CD14-positive monocyte (primary cell): ENCODE data around the gene SYP. TPM values are rescaled to one million over a fixed set of nuclear protein-coding genes. Genes with fewer than 3 reads are reported as not detected.

Source experiments
- DNase-seq, 3 donors: peaks; one replicate each; pipeline ENCODE4 v3.0.0-alpha.2; 2011 to 2022
- H2AFZ ChIP-seq: 2 replicates; pipeline ENCODE4 v1.6.0; 2012; ENCODE audit warnings: mild to moderate bottlenecking, low read depth, low read length, inconsistent platforms; ENCODE audit not compliant: insufficient read depth, poor library complexity, severe bottlenecking
- H3K27ac ChIP-seq, 2 donors: 1 replicate in 1 of 2; 2 replicates in 1 of 2; pipeline ENCODE4 v1.5.1; 2012 to 2013; ENCODE audit warnings: low read length in 2 of 2, control low read depth in 1 of 2, inconsistent platforms in 1 of 2, low read depth in 1 of 2, mild to moderate bottlenecking in 1 of 2
- H3K27me3 ChIP-seq, 2 donors: one replicate each; pipeline versions ENCODE4 v1.6.0 to v1.6.1; 2011 to 2013; ENCODE audit warnings: low read length in 2 of 2; ENCODE audit not compliant: control insufficient read depth in 2 of 2, insufficient read depth in 2 of 2
- H3K36me3 ChIP-seq, 2 donors: replicated peaks in 1 of 2; 1 replicate in 1 of 2; 2 replicates in 1 of 2; pipeline versions ENCODE4 v1.5.1 to v1.6.1; 2012 to 2013; ENCODE audit warnings: low read length in 2 of 2, control low read depth in 1 of 2, inconsistent platforms in 1 of 2, mild to moderate bottlenecking in 1 of 2; ENCODE audit not compliant: insufficient read depth in 2 of 2, control insufficient read depth in 1 of 2
- H3K4me1 ChIP-seq, 2 donors: 1 replicate in 1 of 2; 2 replicates in 1 of 2; pipeline versions ENCODE4 v1.5.1 to v1.6.1; 2012 to 2013; ENCODE audit warnings: low read length in 2 of 2, control low read depth in 1 of 2, inconsistent platforms in 1 of 2, mild to moderate bottlenecking in 1 of 2, moderate library complexity in 1 of 2; ENCODE audit not compliant: insufficient read depth in 2 of 2, control insufficient read depth in 1 of 2
- H3K4me2 ChIP-seq: replicated peaks from 2 replicates; pipeline ENCODE3; 2012; ENCODE audit warnings: low read length, moderate library complexity, mild to moderate bottlenecking; ENCODE audit not compliant: poor library complexity, severe bottlenecking; ENCODE audit errors: extremely low read depth
- H3K4me3 ChIP-seq, 3 experiments: fragments of 200-600 bp in 1 of 3; sonication (generic) in 1 of 3; replicated peaks in 1 of 3; 1 replicate in 2 of 3; 2 replicates in 1 of 3; pipeline ENCODE4 v1.5.1; 2011 to 2013; ENCODE audit warnings: low read length in 3 of 3, mild to moderate bottlenecking in 3 of 3, control low read depth in 2 of 3, low read depth in 2 of 3, inconsistent platforms in 1 of 3, moderate library complexity in 1 of 3
- H3K79me2 ChIP-seq: 2 replicates; pipeline ENCODE4 v1.6.0; 2012; ENCODE audit warnings: mild to moderate bottlenecking, control low read depth, inconsistent platforms, low read length, moderate library complexity; ENCODE audit not compliant: insufficient read depth
- H3K9ac ChIP-seq: 2 replicates; pipeline ENCODE4 v1.6.0; 2017; ENCODE audit warnings: low read length, mild to moderate bottlenecking; ENCODE audit not compliant: insufficient read depth, poor library complexity, severe bottlenecking
- H3K9me3 ChIP-seq, 2 donors: replicated peaks in 1 of 2; 1 replicate in 1 of 2; 2 replicates in 1 of 2; pipeline versions ENCODE4 v1.5.1 to v1.6.1; 2012 to 2013; ENCODE audit warnings: low read length in 2 of 2, control low read depth in 1 of 2; ENCODE audit not compliant: control insufficient read depth in 1 of 2, insufficient read depth in 1 of 2
- H4K20me1 ChIP-seq: 2 replicates; pipeline ENCODE4 v1.6.0; 2012; ENCODE audit warnings: mild to moderate bottlenecking, low read length, control low read depth, moderate library complexity; ENCODE audit not compliant: insufficient read depth
- H3K27ac Mint-ChIP-seq, 7 donors: one replicate each; pipeline ENCODE4 v1.8.0; 2020; ENCODE audit warnings: mild to moderate bottlenecking in 7 of 7, mixed read lengths in 7 of 7, moderate library complexity in 6 of 7, inconsistent platforms in 2 of 7
- H3K27me3 Mint-ChIP-seq, 3 donors: one replicate each; pipeline ENCODE4 v1.8.0; 2021 to 2022; ENCODE audit warnings: low read depth in 3 of 3, mild to moderate bottlenecking in 3 of 3, mixed read lengths in 3 of 3, moderate library complexity in 3 of 3, inconsistent platforms in 1 of 3
- H3K36me3 Mint-ChIP-seq, 2 donors: one replicate each; pipeline ENCODE4 v1.8.0; 2020; ENCODE audit warnings: mixed read lengths in 2 of 2, inconsistent platforms in 1 of 2, mild to moderate bottlenecking in 1 of 2
- H3K4me1 Mint-ChIP-seq: one replicate; pipeline ENCODE4 v1.8.0; 2020; ENCODE audit warnings: mild to moderate bottlenecking, mixed read lengths
- H3K4me3 Mint-ChIP-seq, 2 donors: one replicate each; pipeline ENCODE4 v1.8.0; 2020; ENCODE audit warnings: mild to moderate bottlenecking in 2 of 2, mixed read lengths in 2 of 2, moderate library complexity in 1 of 2
- H3K9me3 Mint-ChIP-seq, 7 donors: one replicate each; pipeline ENCODE4 v1.8.0; 2020 to 2022; ENCODE audit warnings: mixed read lengths in 7 of 7, mild to moderate bottlenecking in 6 of 7, moderate library complexity in 6 of 7, inconsistent platforms in 2 of 7
- WGBS: methylation state at CpG from one replicate; pipeline ENCODE4 v1.1.5; 2013; ENCODE audit warnings: missing lambda C conversion rate; ENCODE audit not compliant: insufficient coverage; 5-methylcytosine and 5-hydroxymethylcytosine counted together
- intact Hi-C, 2 donors: fragments of 100-400 bp; cut with micrococcal nuclease; formaldehyde crosslinking; loops; one replicate each; pipeline versions ENCODE4 v1.15.0 to v1.15.1; 2023
- polyA plus RNA-seq, 3 donors: library from polyadenylated mRNA; depleted of rRNA in 1 of 3; unstranded in 2 of 3; stranded (reverse) in 1 of 3; fragments of 300-500 nt in 2 of 3; fragments of >200 nt in 1 of 3; fragmentation: Illumina TruSeq in 2 of 3; gene quantifications; 1 replicate in 2 of 3; 2 replicates in 1 of 3; pipeline ENCODE4 v1.2.3, GENCODE V29; 2012 to 2021
- TF ChIP-seq, protein P1 (sequence below): fragments of 200-600 bp; IDR thresholded peaks from one replicate; pipeline ENCODE4 v1.8.0; 2022; ENCODE audit warnings: antibody characterized with exemption, mild to moderate bottlenecking

The SYP gene
- polyA plus RNA-seq, 3 donors: 0.27 to 0.69 (median 0.68) TPM

DNA sequence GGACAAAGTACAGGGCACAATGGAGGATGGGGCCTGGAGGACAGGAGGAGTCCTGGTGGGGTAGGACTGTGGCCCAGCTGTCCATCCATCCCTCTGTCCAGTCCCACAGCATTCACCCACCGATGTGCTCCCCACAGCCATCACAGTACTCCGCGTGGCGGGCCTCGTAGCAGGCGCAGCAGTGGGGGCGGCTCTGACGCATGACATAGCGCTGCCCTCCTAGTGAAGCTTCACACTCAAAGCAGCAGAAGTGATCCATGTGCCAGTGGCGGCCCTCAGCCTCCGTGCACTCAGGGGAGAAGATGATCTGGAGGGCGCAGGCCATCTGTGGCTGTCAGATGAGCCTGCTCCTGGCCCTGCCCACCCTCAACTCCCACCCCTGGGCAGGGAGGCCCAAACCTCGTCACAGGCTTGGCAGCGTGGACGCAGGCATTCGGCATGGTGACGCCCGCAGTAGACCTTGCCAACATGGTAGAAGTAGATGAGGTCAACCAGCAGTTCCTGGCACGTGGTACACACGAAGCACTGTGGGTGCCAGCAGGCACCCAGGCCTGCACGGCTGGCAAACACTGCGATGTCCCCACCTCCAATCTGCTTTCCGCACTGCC is 22.0 kb downstream of the SYP start:
- Mint-ChIP-seq H3K4me1 (peaks cover 41% of the 10 kb centered on the region), H3K36me3 (peaks cover 53 to 68% of the 10 kb centered on the region in 2 donors), H3K9me3 (peaks cover 0 to 16% (median 4%) of the 10 kb centered on the region in 7 donors), H3K4me3 (no peak overlapping the region), H3K27ac (peak overlapping the region in 4 of 7 donors; percentile 45 to 92 (median 90)), H3K27me3 (peaks cover 0 to 10% (median 0%) of the 10 kb centered on the region in 3 donors)
- DNase-seq: no peak
- TF ChIP-seq, protein P1, sequence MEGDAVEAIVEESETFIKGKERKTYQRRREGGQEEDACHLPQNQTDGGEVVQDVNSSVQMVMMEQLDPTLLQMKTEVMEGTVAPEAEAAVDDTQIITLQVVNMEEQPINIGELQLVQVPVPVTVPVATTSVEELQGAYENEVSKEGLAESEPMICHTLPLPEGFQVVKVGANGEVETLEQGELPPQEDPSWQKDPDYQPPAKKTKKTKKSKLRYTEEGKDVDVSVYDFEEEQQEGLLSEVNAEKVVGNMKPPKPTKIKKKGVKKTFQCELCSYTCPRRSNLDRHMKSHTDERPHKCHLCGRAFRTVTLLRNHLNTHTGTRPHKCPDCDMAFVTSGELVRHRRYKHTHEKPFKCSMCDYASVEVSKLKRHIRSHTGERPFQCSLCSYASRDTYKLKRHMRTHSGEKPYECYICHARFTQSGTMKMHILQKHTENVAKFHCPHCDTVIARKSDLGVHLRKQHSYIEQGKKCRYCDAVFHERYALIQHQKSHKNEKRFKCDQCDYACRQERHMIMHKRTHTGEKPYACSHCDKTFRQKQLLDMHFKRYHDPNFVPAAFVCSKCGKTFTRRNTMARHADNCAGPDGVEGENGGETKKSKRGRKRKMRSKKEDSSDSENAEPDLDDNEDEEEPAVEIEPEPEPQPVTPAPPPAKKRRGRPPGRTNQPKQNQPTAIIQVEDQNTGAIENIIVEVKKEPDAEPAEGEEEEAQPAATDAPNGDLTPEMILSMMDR: no peak
- Histone ChIP-seq H3K79me2 (peaks cover 30% of the 10 kb centered on the region), H3K9me3 (no peaks in the 10 kb centered on the region), H3K27ac (no peak overlapping the region), H2AFZ (no peak overlapping the region), H3K4me1 (peaks cover 38 to 51% of the 10 kb centered on the region in 2 donors), H3K4me2 (no peak overlapping the region), H4K20me1 (peaks cover 5% of the 10 kb centered on the region), H3K27me3 (no peaks in the 10 kb centered on the region), H3K9ac (no peak overlapping the region), H3K4me3 (no peak overlapping the region), H3K36me3 (peaks cover 50 to 70% of the 10 kb centered on the region in 2 donors)
- intact Hi-C loops: no loop called here
- WGBS: 97% methylated on average over 6 of the region's 23 CpGs

DNA sequence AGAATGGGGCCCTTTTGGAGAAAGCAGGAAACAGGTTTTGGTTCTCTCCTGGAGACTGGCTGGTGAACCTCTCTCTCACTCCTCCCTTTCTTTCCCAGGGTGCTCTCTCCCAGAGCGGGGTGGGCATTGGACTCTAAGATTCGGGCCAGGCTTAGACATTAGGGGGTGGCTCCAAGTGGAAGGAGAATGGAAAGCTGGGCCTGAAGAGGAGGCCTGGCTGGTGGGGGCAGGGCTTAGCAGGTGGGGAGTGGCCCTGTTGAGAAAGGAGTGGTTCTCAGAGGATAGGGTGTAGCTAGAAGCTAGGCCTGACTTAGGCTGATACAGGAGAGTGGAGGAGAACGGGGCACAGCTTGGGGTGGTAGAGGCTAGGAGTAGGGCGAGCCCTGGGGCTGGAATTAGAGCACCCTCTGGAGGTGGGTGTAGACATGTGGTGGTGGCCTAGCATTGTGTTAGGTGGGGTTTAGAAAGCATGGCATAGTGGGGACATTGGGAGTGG is 22.6 kb downstream of the SYP start:
- H3K36me3 Mint-ChIP-seq: peaks cover 49 to 62% of the 10 kb centered on the region in 2 donors
- Histone ChIP-seq H3K4me2 (peak overlapping the region; percentile 45), H3K36me3 (peaks cover 49 to 65% of the 10 kb centered on the region in 2 donors), H3K4me3 (peak overlapping the region in 1 of 3 experiments; percentile 49), H3K79me2 (peaks cover 35% of the 10 kb centered on the region), H2AFZ (no peak overlapping the region), H4K20me1 (peaks cover 11% of the 10 kb centered on the region), H3K9me3 (no peaks in the 10 kb centered on the region), H3K27me3 (no peaks in the 10 kb centered on the region), H3K9ac (no peak overlapping the region), H3K27ac (peak overlapping the region; percentile 33 to 66), H3K4me1 (peaks cover 43 to 56% of the 10 kb centered on the region in 2 donors)
- H3K4me1 Mint-ChIP-seq: peaks cover 43% of the 10 kb centered on the region
- H3K9me3 Mint-ChIP-seq: peaks cover 0 to 20% (median 6%) of the 10 kb centered on the region in 7 donors
- TF ChIP-seq, protein P1: no peak
- peak overlapping the region; percentile 65 to 97 (median 91) for H3K27ac Mint-ChIP-seq
- intact Hi-C loops: no loop called here
- peaks cover 0 to 10% (median 0%) of the 10 kb centered on the region in 3 donors for H3K27me3 Mint-ChIP-seq
- 36% methylated on average over 2 of the region's 4 CpGs for WGBS
- H3K4me3 Mint-ChIP-seq: peak overlapping the region in 1 of 2 donors; percentile 15
- DNase-seq: peak; percentile 30 to 43 (median 38)
